K562 (cell line): Measurements from ENCODE around the gene NFATC2. TPM values are rescaled to one million over a fixed set of nuclear protein-coding genes. Genes with fewer than 3 reads are reported as not detected.
A peak's percentile ranks its signal among the peaks of the same experiment; 100 is the strongest.

Source experiments
- ATAC-seq: fragments of 200-7000 bp; cut with Tn5 transposase; 3 replicates; pipeline ENCODE4 v1.9.1; 2020; ENCODE audit warnings: moderate library complexity
- BruUV-seq: library from RNA; stranded (reverse); fragments of 400-500 nt; replicated peaks from 2 replicates; lab custom pipeline; 2021; lab: Mats Ljungman, UMichigan
- CTCF ChIA-PET: fragments of 300-600 bp; formaldehyde crosslinking; extraction: SDS; loops from one replicate; lab custom pipeline; 2021; ENCODE audit warnings: low intra/inter-chr PET ratio; lab: Yijun Ruan, JAX
- POLR2A ChIA-PET: fragments of 300-600, 350-650 bp; sonication (Branson Sonifier 250); formaldehyde crosslinking; extraction: SDS; loops from one replicate; lab custom pipeline; 2021; ENCODE audit warnings: antibody characterized with exemption, inconsistent platforms; lab: Yijun Ruan, JAX
- DNase-seq, 4 experiments: peaks; one replicate each; pipeline versions ENCODE4 v3.0.0 to v3.0.0-alpha.2; 2011 to 2018; ENCODE audit warnings: low spot score in 3 of 4, mixed read lengths in 3 of 4; ENCODE audit errors: extremely low read depth in 1 of 4
- FAIRE-seq: peaks from 2 replicates; lab custom pipeline; 2011; peaks lifted over from hg19 to GRCh38; lab: Jason Lieb, UNC
- H2AFZ ChIP-seq: 2 replicates; pipeline ENCODE4 v1.6.0; 2011; ENCODE audit warnings: low read depth, low read length, control low read depth, inconsistent platforms
- H3K27ac ChIP-seq: fragments of 200-600 bp; 3 replicates; pipeline ENCODE4 v1.8.0; 2011; ENCODE audit warnings: low read depth, mild to moderate bottlenecking, control low read depth, inconsistent platforms, low read length, moderate library complexity, mixed read lengths; ENCODE audit errors: extremely low read depth
- H3K27me3 ChIP-seq, 2 experiments: fragments of 300-600 bp in 1 of 2; 2 replicates in 1 of 2; 3 replicates in 1 of 2; pipeline versions ENCODE4 v1.6.0 to v1.8.0; 2011; ENCODE audit warnings: inconsistent platforms in 2 of 2, low read length in 2 of 2, mild to moderate bottlenecking in 1 of 2, mixed read lengths in 1 of 2, moderate library complexity in 1 of 2; ENCODE audit not compliant: control insufficient read depth in 2 of 2, insufficient read depth in 2 of 2
- H3K36me3 ChIP-seq: fragments of 300-600 bp; 3 replicates; pipeline ENCODE4 v1.8.0; 2011; ENCODE audit warnings: mild to moderate bottlenecking, low read length, inconsistent platforms; ENCODE audit not compliant: control insufficient read depth, insufficient read depth
- H3K4me1 ChIP-seq, 2 experiments: fragments of 200-600 bp in 1 of 2; replicated peaks in 1 of 2; 2 replicates in 1 of 2; 3 replicates in 1 of 2; pipeline versions ENCODE4 v1.5.1 to v1.8.0; 2011; ENCODE audit warnings: inconsistent platforms in 2 of 2, low read length in 2 of 2, mild to moderate bottlenecking in 1 of 2, mixed read lengths in 1 of 2, moderate library complexity in 1 of 2; ENCODE audit not compliant: control insufficient read depth in 2 of 2, insufficient read depth in 2 of 2
- H3K4me2 ChIP-seq: 2 replicates; pipeline ENCODE4 v1.6.1; 2011; ENCODE audit warnings: low read length, control low read depth, inconsistent platforms, mixed read lengths; ENCODE audit not compliant: insufficient read depth
- H3K4me3 ChIP-seq: fragments of 200-600 bp; sonication (generic), shearing (Covaris generic); 2 replicates; pipeline ENCODE4 v1.5.1; 2016; ENCODE audit warnings: control low read depth, inconsistent platforms
- H3K79me2 ChIP-seq: fragments of 200-600 bp; 3 replicates; pipeline ENCODE4 v1.8.0; 2011; ENCODE audit warnings: low read length, inconsistent platforms; ENCODE audit not compliant: control insufficient read depth, insufficient read depth
- H3K9ac ChIP-seq, 2 experiments: 2 replicates each; pipeline versions ENCODE4 v1.6.0 to v1.6.1; 2011; ENCODE audit warnings: low read depth in 2 of 2, low read length in 2 of 2, control low read depth in 1 of 2, inconsistent platforms in 1 of 2, mild to moderate bottlenecking in 1 of 2, mixed read lengths in 1 of 2; ENCODE audit not compliant: insufficient read depth in 1 of 2
- H3K9me1 ChIP-seq: one replicate; pipeline ENCODE4 v1.6.0; 2011; ENCODE audit warnings: inconsistent platforms, mild to moderate bottlenecking, low read length, moderate library complexity; ENCODE audit not compliant: control insufficient read depth, insufficient read depth
- H3K9me3 ChIP-seq: replicated peaks from 2 replicates; pipeline ENCODE4 v1.5.1; 2011; ENCODE audit warnings: low read depth, low read length, inconsistent platforms; ENCODE audit not compliant: control insufficient read depth, insufficient read depth
- H4K20me1 ChIP-seq: replicated peaks from 2 replicates; pipeline ENCODE4 v1.6.1; 2011; ENCODE audit warnings: low read length, inconsistent platforms, mixed read lengths; ENCODE audit not compliant: control insufficient read depth, insufficient read depth
- ATF1 ChIP-seq, 2 experiments: fragments of 450-650 bp in 1 of 2; IDR thresholded peaks; 2 replicates each; pipeline ENCODE4 v1.6.1; 2016; ENCODE audit warnings: missing compliant biosample characterization in 1 of 2, missing genetic modification characterization in 1 of 2
- ATF7 ChIP-seq: fragments of 450-650 bp; IDR thresholded peaks from 2 replicates; pipeline ENCODE4 v1.7.1; 2014; ENCODE audit warnings: mild to moderate bottlenecking, moderate library complexity
- BDP1 ChIP-seq: IDR thresholded peaks from 3 replicates; pipeline ENCODE4 v1.6.1; 2011; ENCODE audit not compliant: insufficient read length, insufficient read depth
- CREBBP ChIP-seq: IDR thresholded peaks from one replicate; pipeline ENCODE4 v1.6.1; 2012; ENCODE audit warnings: low read depth, mild to moderate bottlenecking, control low read depth, inconsistent platforms, low read length
- E2F3 ChIP-seq: fragments of 250-450 bp; sonication (Bioruptor Pico); IDR thresholded peaks from 2 replicates; pipeline ENCODE4 v1.4.0; 2020; ENCODE audit warnings: mild to moderate bottlenecking
- EWSR1 ChIP-seq: fragments of 450-650 bp; IDR thresholded peaks from 2 replicates; pipeline ENCODE4 v1.6.1; 2018; ENCODE audit warnings: borderline replicate concordance, mild to moderate bottlenecking, low read depth, moderate library complexity; ENCODE audit not compliant: partially characterized antibody
- EZH2 ChIP-seq: IDR thresholded peaks from 2 replicates; pipeline ENCODE4 v1.6.1; 2012; ENCODE audit warnings: low read depth, mild to moderate bottlenecking, inconsistent platforms, low read length, borderline replicate concordance
- FOXK2 ChIP-seq, 2 experiments: fragments of 450-650 bp; IDR thresholded peaks in 1 of 2; conservative IDR thresholded peaks in 1 of 2; 2 replicates each; pipeline ENCODE4 v1.6.1; 2016; ENCODE audit warnings: low read depth in 2 of 2, mild to moderate bottlenecking in 1 of 2
- FOXM1 ChIP-seq, 2 experiments: fragments of 450-650 bp in 1 of 2; sonication (generic) in 1 of 2; formaldehyde crosslinking in 1 of 2; IDR thresholded peaks; 2 replicates each; pipeline versions ENCODE4 v1.6.1 to v1.9.0; 2017 to 2022; ENCODE audit warnings: low read depth in 2 of 2, mild to moderate bottlenecking in 2 of 2, missing genetic modification reagents in 1 of 2, moderate library complexity in 1 of 2
- FOXO4 ChIP-seq: fragments of 450-650 bp; formaldehyde crosslinking; IDR thresholded peaks from 2 replicates; pipeline ENCODE4 v1.4.0; 2020; ENCODE audit warnings: mild to moderate bottlenecking, moderate library complexity
- GTF2E2 ChIP-seq: fragments of 200-800 bp; sonication (Bioruptor generic); IDR thresholded peaks from 2 replicates; pipeline ENCODE4 v1.6.1; 2016; ENCODE audit warnings: missing genetic modification characterization, missing compliant biosample characterization
- HDAC6 ChIP-seq: IDR thresholded peaks from 2 replicates; pipeline ENCODE4 v1.6.1; 2012; ENCODE audit warnings: low read depth, mild to moderate bottlenecking, control low read depth, inconsistent platforms, low read length, moderate library complexity
- KDM4B ChIP-seq, 2 experiments: fragments of 450-650 bp in 1 of 2; sonication (generic) in 1 of 2; IDR thresholded peaks; 2 replicates each; pipeline ENCODE4 v1.6.1; 2016 to 2017; ENCODE audit warnings: borderline replicate concordance in 2 of 2, antibody characterized with exemption in 1 of 2, low read depth in 1 of 2, mild to moderate bottlenecking in 1 of 2
- MEIS2 ChIP-seq: fragments of 450-650 bp; IDR thresholded peaks from 2 replicates; pipeline ENCODE4 v1.6.1; 2014; ENCODE audit warnings: mild to moderate bottlenecking; ENCODE audit not compliant: partially characterized antibody
- PKNOX1 ChIP-seq: fragments of 450-650 bp; IDR thresholded peaks from 2 replicates; pipeline ENCODE4 v1.6.1; 2016
- SP1 ChIP-seq: sonication (generic); formaldehyde crosslinking; IDR thresholded peaks from 2 replicates; pipeline ENCODE4 v1.8.1; 2022; ENCODE audit warnings: mild to moderate bottlenecking, missing genetic modification reagents
- TFE3 ChIP-seq: fragments of 450-650 bp; formaldehyde crosslinking; IDR thresholded peaks from 2 replicates; pipeline ENCODE4 v1.4.0; 2020; ENCODE audit warnings: mild to moderate bottlenecking, mixed read lengths
- YBX1 ChIP-seq: fragments of 450-650 bp; IDR thresholded peaks from 2 replicates; pipeline ENCODE4 v1.7.1; 2016; ENCODE audit warnings: mild to moderate bottlenecking
- ZNF140 ChIP-seq: fragments of 250-450 bp; sonication (Bioruptor Pico); IDR thresholded peaks from 2 replicates; pipeline ENCODE4 v1.8.0; 2021; ENCODE audit warnings: moderate library complexity, mild to moderate bottlenecking, inconsistent platforms
- WGBS: fragments of 100-300 bp; shearing (Covaris generic); methylation state at CpG from one replicate; pipeline ENCODE4 v1.1.6; 2016; ENCODE audit warnings: low coverage, mixed read lengths; ENCODE audit not compliant: insufficient coverage; ENCODE audit errors: missing lambda C conversion rate; 5-methylcytosine and 5-hydroxymethylcytosine counted together
- in situ Hi-C: fragments of 300-500 bp; cut with MboI; formaldehyde crosslinking; loops from 4 replicates; pipeline ENCODE4 v1.15.0; 2018; ENCODE audit warnings: inconsistent platforms, mixed read lengths
- intact Hi-C: fragments of 100-400 bp; cut with micrococcal nuclease; formaldehyde crosslinking; loops from 2 replicates; pipeline ENCODE4 v1.14.2; 2022
- polyA plus RNA-seq, 8 experiments: library from polyadenylated mRNA; depleted of rRNA in 4 of 8; stranded (reverse) in 5 of 8; unstranded in 3 of 8; fragments of >200 nt; fragmentation: Nextera tagmentation in 2 of 8; fragmentation: Illumina TruSeq in 1 of 8; extraction: Ambion mirVana in 2 of 8; extraction: Trizol in 1 of 8; gene quantifications; 2 replicates each; pipeline versions ENCODE4 v1.2.1 to v1.2.3, GENCODE V29; 2011 to 2014; ENCODE audit warnings: inconsistent platforms in 1 of 8, missing spikeins in 1 of 8
- total RNA-seq, 7 experiments: library from RNA; depleted of rRNA in 6 of 7; stranded (reverse); fragments of >200 nt in 6 of 7; fragmentation: Illumina TruSeq in 2 of 7; extraction: Trizol in 2 of 7; gene quantifications; 2 replicates each; pipeline versions ENCODE4 v1.2.1 to v1.2.3, GENCODE V29; 2011 to 2021; ENCODE audit warnings: low replicate concordance in 1 of 7

NFATC2 gene
- total and polyA plus RNA-seq, 9 of the 15 experiments (the other 6 are each of a cell fraction or from before 2014, with no cell fraction given): 1.9 to 11.2 (median 3.0) TPM

- Histone ChIP-seq H3K9ac (peak overlapping the region; percentile 76 to 94), H3K4me3 (no peak overlapping the region), H3K9me3 (no peaks in the 10 kb centered on the region), H4K20me1 (no peaks in the 10 kb centered on the region), H3K27ac (peak overlapping the region; percentile 94), H3K4me2 (peak overlapping the region; percentile 73), H3K4me1 (peaks cover 36 to 40% of the 10 kb centered on the region in 2 experiments), H3K27me3 (no peaks in the 10 kb centered on the region), H3K36me3 (peaks cover 9% of the 10 kb centered on the region; the same call in 2 of the 3 replicates), H2AFZ (peak overlapping the region; percentile 83), H3K9me1 (peaks cover 5% of the 10 kb centered on the region), H3K79me2 (peaks cover 31% of the 10 kb centered on the region)
- DNase-seq (peak; percentile 39 to 52 (median 45)), ATAC-seq (peak; percentile 49), FAIRE-seq (no peak)
- POLR2A ChIA-PET: interaction anchor here (0.7 to 1.6 kb wide), 7 partner anchors 9 to 48 kb away, joined by 3 to 6 read pairs (median 4); no protein-coding TSS in a partner anchor
- CTCF ChIA-PET: no interaction called here
- intact Hi-C loops (loop anchor here (2.0 kb wide), 1 partner anchor 47 kb away; no protein-coding TSS in a partner anchor), in situ Hi-C loops (no loop called here)
- WGBS: 13% methylated on average over 10 of the region's 10 CpGs
- no TSS peak for BruUV-seq
- peak; percentile 39; the same call in 1 of the 2 replicates for TF ChIP-seq PKNOX1
- TF ChIP-seq E2F3: no peak
- TF ChIP-seq ATF1 (CRISPR knock-in tag; IDR thresholded peaks at IDR 0.05): no peak
- peak; percentile 69; the same call in 1 of the 2 replicates for TF ChIP-seq ATF1 (tag; IDR thresholded peaks at IDR 0.05)
- TF ChIP-seq GTF2E2 (tag): no peak
- no peak for TF ChIP-seq BDP1
- no peak for TF ChIP-seq EZH2
- no peak for TF ChIP-seq FOXM1 (IDR thresholded peaks at IDR 0.05; ENCODE audit: low read depth)
- TF ChIP-seq FOXM1 (CRISPR knock-in tag; IDR thresholded peaks at IDR 0.05; ENCODE audit: low read depth): no peak
- 0 out of 2 replicates have a peak, but pooled peaks have one; percentile 11 for TF ChIP-seq SP1 (CRISPR knock-in tag)
- no peak for TF ChIP-seq EWSR1
- TF ChIP-seq KDM4B (IDR thresholded peaks at IDR 0.05; ENCODE audit: borderline replicate concordance in 2 of 2, low read depth in 1 of 2): no peak
- TF ChIP-seq CREBBP: no peak
- peak; percentile 27 to 40; a peak in 1 of 4 replicates for TF ChIP-seq FOXK2 (conservative IDR thresholded peaks at IDR 0.05 in 1 of 2, IDR thresholded peaks at IDR 0.05 in 1 of 2; ENCODE audit: low read depth in 2 of 2)
- no peak for TF ChIP-seq HDAC6
- TF ChIP-seq ATF7: peak; percentile 30; the same call in 1 of the 2 replicates
- peak; percentile 28 for TF ChIP-seq MEIS2
- TF ChIP-seq FOXO4 (CRISPR knock-in tag): no peak
- no peak for TF ChIP-seq TFE3
- TF ChIP-seq YBX1: no peak
- TF ChIP-seq ZNF140: no peak
Measured at GRCh38 chr20:51493346-51493791, 49.1 kb downstream of the NFATC2 start.
